Jurkat, Clone E6-1 (cell line): ENCODE results near the gene PLXDC2.

Experiments
- DNase-seq: peaks from one replicate; pipeline ENCODE4 v3.0.0-alpha.2; 2011; ENCODE audit warnings: low read depth, low spot score
- H3K4me3 ChIP-seq: 2 replicates; pipeline ENCODE4 v1.5.1; 2011; ENCODE audit warnings: mild to moderate bottlenecking, low read length, control low read depth, moderate library complexity

PLXDC2 gene

GRCh38 chr10:19958787-19959186 lies 142.6 kb downstream of the PLXDC2 start:
- DNase-seq = no peak

DNA sequence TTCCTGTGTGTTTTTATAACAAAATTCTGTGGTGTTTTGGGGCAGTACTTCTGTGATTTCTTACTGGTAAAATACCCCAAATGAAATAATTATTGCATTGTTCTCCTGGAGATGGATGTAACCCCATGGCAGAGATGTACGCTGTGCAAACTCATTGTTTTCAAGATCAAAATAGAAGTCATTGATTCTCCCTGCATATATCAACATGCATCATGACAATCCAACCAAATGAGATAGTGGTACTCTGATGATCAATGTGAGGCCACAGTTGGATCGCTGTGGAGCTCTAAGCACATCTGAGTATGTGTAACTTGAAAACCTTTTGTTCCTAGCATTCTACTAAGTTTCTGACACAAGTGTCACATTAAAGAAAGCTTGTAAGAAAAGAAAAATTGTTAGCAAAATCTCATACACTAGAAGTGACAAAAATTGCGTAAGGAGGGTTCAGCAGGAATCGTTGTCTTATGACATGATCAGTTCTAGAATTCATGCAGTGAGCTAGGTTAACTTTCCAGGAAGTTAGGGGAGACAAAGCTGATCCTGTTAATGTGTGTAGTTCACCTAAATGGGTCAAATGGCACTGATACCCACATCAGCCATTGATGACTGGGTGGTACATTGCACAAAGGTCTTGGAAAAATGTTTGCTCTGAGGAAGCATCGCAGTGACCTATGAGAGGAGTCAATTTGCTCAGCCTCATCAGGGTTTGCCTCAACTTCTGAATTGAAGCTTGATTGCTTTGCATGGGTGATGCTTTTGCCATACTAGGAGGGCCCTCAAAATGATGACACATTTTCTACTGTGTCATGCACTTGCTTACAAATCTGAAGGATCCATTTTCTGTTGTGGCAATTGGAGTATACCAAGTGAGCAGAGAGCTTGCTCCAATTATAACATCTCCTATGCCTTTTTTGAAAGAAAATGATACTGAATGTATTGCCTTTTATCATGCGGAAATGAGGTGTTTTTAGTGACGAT lies 145.1 kb downstream of the PLXDC2 start:
- no peak overlapping the region for H3K4me3 ChIP-seq
- no peak for DNase-seq

More at GRCh38 chr10:19958787-19959186, 142.6 kb downstream of the PLXDC2 start:
- no peak overlapping the region for H3K4me3 ChIP-seq

- H3K4me3 ChIP-seq = no peak overlapping the region
- DNase-seq = no peak
Measured at GRCh38 chr10:19964625-19965024, 148.4 kb downstream of the PLXDC2 start.

DNA sequence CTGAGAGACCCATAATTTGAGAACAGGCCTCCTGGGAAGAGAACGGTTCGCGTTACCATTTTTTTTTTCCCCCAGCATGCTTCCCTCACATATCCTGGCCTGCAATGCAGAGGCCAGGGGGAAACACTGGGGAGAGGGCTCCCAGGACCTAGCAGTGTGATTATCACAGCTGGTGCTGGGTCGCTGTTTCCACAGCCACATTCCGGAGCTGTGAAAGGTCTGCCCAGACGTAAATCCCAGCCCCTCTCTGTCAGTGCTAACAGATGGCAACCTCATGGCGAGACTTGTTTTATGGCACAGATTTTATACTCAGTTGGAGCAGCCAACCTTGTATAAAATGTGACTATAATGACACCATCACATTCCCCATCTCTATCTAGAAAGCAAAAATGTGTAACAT lies 150.5 kb downstream of the PLXDC2 start:
- no peak overlapping the region for H3K4me3 ChIP-seq
- DNase-seq = no peak

DNA sequence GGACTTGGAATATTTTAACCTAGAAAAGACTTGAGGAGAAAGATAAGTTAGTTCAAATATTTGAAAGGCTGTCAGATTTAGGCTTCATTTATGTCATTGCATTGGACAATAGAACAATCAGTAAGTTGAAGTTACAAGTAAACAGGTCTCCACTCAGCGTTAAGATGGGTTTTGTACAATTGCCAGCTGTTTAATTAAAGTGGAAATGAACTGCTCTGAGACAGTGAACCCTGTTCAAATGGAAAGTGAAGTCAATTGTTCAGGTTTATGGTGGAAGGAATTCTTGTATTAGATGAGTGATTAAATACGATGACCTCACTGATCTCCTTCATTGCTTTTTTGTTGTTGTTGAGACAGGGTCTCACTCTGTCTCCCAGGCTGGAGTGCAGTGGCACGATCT lies 151.7 kb downstream of the PLXDC2 start:
- no peak overlapping the region for H3K4me3 ChIP-seq
- no peak for DNase-seq

DNA sequence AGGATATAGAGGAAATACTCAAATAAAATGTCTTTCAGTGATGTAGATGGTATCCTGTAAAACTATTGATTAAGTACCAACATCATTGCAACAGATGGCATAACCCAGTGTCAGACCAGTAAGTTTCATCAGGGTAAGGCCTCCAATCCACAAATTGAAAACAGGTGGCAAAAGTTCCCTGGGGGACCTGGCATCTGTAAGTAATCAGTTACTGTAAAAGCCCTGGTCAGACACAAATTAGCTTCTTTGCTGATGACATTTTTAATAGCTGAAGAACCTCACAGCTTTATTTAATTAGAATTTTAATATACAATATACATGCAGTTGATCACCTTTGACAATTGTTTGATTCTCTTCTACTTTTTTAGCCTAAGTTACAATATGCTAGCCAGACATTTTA lies 152.5 kb downstream of the PLXDC2 start:
- no peak overlapping the region for H3K4me3 ChIP-seq
- no peak for DNase-seq

- no peak overlapping the region for H3K4me3 ChIP-seq
Measured at GRCh38 chr10:19970256-19970655, 154.0 kb downstream of the PLXDC2 start.

DNA sequence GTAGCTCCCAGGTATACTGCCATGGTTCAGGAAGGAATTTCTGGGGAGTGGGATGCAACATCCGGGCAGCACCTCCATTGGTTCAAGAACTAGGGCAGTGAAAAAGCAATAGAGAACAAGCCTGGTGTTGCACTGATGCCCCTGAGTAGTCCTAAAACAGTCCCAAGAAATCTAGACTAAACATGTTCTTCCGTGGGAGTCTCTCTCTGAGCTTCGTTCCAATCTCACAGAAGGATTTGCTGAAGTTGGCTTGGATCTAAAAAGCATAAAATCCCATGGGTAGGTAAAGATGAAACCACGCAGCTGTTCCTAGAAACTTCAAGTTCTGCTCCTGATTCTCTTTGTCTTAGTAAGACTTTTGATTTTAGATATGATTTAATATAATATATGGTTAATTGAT lies 154.5 kb downstream of the PLXDC2 start:
- DNase-seq = no peak

More at GRCh38 chr10:19970256-19970655, 154.0 kb downstream of the PLXDC2 start:
- no peak for DNase-seq

GRCh38 chr10:19971343-19972052 lies 155.3 kb downstream of the PLXDC2 start:
- H3K4me3 ChIP-seq = no peak overlapping the region
- DNase-seq = no peak

More for the DNA sequence above, 154.5 kb downstream of the PLXDC2 start:
- H3K4me3 ChIP-seq = no peak overlapping the region

DNA sequence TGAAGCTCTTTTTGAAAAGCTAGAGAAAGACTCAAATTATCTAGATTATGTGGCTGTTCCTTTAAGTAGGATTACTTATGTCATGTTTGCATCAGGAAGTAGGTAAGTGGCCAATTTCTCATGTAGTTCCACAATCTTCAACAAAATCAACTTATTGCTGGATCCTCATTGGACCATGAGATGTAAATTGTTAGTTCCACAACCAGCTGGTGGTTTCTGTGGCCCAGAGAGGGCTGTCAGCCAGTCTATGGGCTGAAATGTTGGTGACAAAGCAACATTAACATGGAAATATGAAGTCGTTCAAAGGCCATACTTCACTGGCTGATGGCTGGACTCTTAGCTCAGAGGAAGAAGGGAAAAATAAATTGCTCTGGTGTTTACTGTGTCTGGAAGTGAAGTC lies 157.9 kb downstream of the PLXDC2 start:
- DNase-seq = no peak
- H3K4me3 ChIP-seq = no peak overlapping the region

DNA sequence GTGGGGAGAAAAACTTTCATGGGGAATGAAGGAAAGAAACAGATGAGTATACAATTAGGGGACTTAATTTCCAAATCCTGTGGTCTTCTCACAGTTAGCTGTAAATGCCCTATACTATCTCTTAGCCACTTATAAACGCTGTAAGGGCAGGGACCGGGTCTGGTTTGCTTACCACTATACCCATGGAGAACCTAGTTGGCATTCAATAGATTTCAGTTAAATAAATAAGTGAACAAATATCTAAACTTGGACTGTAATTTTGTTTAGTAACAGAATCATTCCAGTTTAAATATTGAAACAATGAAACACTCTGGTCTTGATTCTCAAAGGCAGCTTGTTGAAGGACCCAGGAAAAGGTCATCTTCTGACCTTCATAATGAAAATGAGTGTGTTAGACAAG lies 158.3 kb downstream of the PLXDC2 start:
- DNase-seq = no peak
- no peak overlapping the region for H3K4me3 ChIP-seq

DNA sequence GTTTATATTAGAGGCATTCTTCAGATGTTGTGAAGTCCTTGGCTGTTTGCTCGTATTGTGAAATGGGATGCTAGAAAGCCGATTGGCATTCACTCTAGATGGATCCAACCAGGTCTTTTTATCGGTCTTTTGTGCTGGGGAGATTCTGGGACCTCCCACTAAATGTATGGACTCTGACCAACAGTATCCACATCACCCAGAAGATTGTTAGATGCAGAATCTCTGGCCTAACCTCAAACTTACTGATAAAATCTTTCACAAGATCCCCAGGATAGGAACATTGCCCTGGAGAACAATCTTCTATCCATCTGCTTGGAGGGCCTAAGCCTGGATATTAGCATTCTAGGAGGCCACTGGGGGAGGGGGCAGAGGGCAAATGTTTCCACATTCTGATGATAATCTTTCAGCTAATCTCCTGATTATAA lies 160.9 kb downstream of the PLXDC2 start:
- no peak for DNase-seq
- no peak overlapping the region for H3K4me3 ChIP-seq

GRCh38 chr10:19979628-19980027 lies 163.4 kb downstream of the PLXDC2 start:
- H3K4me3 ChIP-seq = no peak overlapping the region
- no peak for DNase-seq

GRCh38 chr10:19983880-19984565 lies 167.8 kb downstream of the PLXDC2 start:
- no peak for DNase-seq
- no peak overlapping the region for H3K4me3 ChIP-seq

DNA sequence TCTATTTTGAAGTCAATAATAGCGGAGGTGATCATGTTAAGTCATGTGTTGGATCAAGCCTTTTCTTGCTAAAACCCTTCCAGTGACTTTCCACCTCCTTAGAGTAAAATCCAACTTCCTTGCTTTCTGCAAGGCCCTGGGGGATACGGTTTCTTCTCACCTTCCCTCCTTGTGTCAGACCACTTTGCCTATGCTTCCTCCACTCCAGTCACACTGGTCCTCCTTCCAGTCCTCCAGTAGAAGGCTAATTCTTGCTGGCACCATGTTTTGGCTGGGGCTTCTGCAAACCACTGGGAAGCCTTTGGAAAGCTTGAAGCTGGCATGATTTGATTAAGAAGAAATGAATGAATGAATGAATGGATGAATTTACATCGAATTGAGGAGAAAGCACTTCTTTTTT lies 169.5 kb downstream of the PLXDC2 start:
- no peak for DNase-seq
- H3K4me3 ChIP-seq = no peak overlapping the region

- H3K4me3 ChIP-seq = no peak overlapping the region
- no peak for DNase-seq
Measured at GRCh38 chr10:19986591-19986990, 170.4 kb downstream of the PLXDC2 start.

- DNase-seq = no peak
- no peak overlapping the region for H3K4me3 ChIP-seq
Measured at GRCh38 chr10:19987931-19988330, 171.7 kb downstream of the PLXDC2 start.

GRCh38 chr10:19993714-19994315 lies 177.6 kb downstream of the PLXDC2 start:
- DNase-seq = no peak
- no peak overlapping the region for H3K4me3 ChIP-seq

- H3K4me3 ChIP-seq = no peak overlapping the region
- no peak for DNase-seq
Measured at GRCh38 chr10:19998482-19998881, 182.2 kb downstream of the PLXDC2 start.
